HEK293 (cell line): ENCODE data around the gene CNKSR3.

Experiments
- ELK4 ChIP-seq: IDR thresholded peaks from 2 replicates; pipeline ENCODE4 v1.6.1; 2011; ENCODE audit warnings: mild to moderate bottlenecking, low read depth, low read length, borderline replicate concordance
- GLI2 ChIP-seq: fragments of 450-650 bp; formaldehyde crosslinking; IDR thresholded peaks from 2 replicates; pipeline ENCODE4; 2017; ENCODE audit warnings: missing biosample characterization, missing genetic modification characterization, low read depth, borderline replicate concordance
- KLF7 ChIP-seq: fragments of 450-650 bp; formaldehyde crosslinking; IDR thresholded peaks from 2 replicates; pipeline ENCODE4 v1.5.1; 2016; ENCODE audit warnings: missing biosample characterization, missing genetic modification characterization, borderline replicate concordance
- KLF8 ChIP-seq: fragments of 450-650 bp; formaldehyde crosslinking; IDR thresholded peaks from 2 replicates; pipeline ENCODE4 v1.5.1; 2016; ENCODE audit warnings: missing biosample characterization, missing genetic modification characterization
- MEIS1 ChIP-seq: sonication (generic); formaldehyde crosslinking; IDR thresholded peaks from 2 replicates; pipeline ENCODE4 v1.8.1; 2022; ENCODE audit warnings: missing genetic modification reagents, mild to moderate bottlenecking, borderline replicate concordance
- MYNN ChIP-seq: fragments of 450-650 bp; formaldehyde crosslinking; IDR thresholded peaks from 2 replicates; pipeline ENCODE4 v1.5.1; 2016; ENCODE audit warnings: missing biosample characterization, missing genetic modification characterization, borderline replicate concordance
- OVOL3 ChIP-seq: fragments of 450-650 bp; formaldehyde crosslinking; IDR thresholded peaks from 2 replicates; pipeline ENCODE4 v1.5.1; 2016; ENCODE audit warnings: missing biosample characterization, missing genetic modification characterization
- PRDM4 ChIP-seq: fragments of 450-650 bp; formaldehyde crosslinking; IDR thresholded peaks from 2 replicates; pipeline ENCODE4 v1.5.1; 2017; ENCODE audit warnings: missing biosample characterization, missing genetic modification characterization
- SCRT2 ChIP-seq: fragments of 450-650 bp; formaldehyde crosslinking; IDR thresholded peaks from 2 replicates; pipeline ENCODE4 v1.5.1; 2016; ENCODE audit warnings: missing biosample characterization, missing genetic modification characterization
- ZBTB26 ChIP-seq: fragments of 450-650 bp; formaldehyde crosslinking; optimal IDR thresholded peaks from 2 replicates; pipeline ENCODE3; 2016; ENCODE audit warnings: missing biosample characterization, mild to moderate bottlenecking, missing genetic modification characterization
- ZBTB48 ChIP-seq: fragments of 450-650 bp; formaldehyde crosslinking; IDR thresholded peaks from 2 replicates; pipeline ENCODE4 v1.5.1; 2016; ENCODE audit warnings: missing biosample characterization, missing genetic modification characterization
- ZBTB7A ChIP-seq: fragments of 450-650 bp; formaldehyde crosslinking; IDR thresholded peaks from 2 replicates; pipeline ENCODE4 v1.5.1; 2016; ENCODE audit warnings: low read depth, missing biosample characterization, missing genetic modification characterization
- ZFHX2 ChIP-seq: fragments of 450-650 bp; formaldehyde crosslinking; conservative IDR thresholded peaks from 2 replicates; pipeline ENCODE4 v1.5.1; 2016; ENCODE audit warnings: missing biosample characterization, missing genetic modification characterization
- ZNF114 ChIP-seq: fragments of 450-650 bp; formaldehyde crosslinking; IDR thresholded peaks from 2 replicates; pipeline ENCODE4 v1.5.0; 2017; ENCODE audit warnings: missing biosample characterization, missing genetic modification characterization
- ZNF169 ChIP-seq: fragments of 450-650 bp; formaldehyde crosslinking; IDR thresholded peaks from 2 replicates; pipeline ENCODE4 v1.5.1; 2016; ENCODE audit warnings: missing biosample characterization, missing genetic modification characterization
- ZNF19 ChIP-seq: fragments of 450-650 bp; formaldehyde crosslinking; IDR thresholded peaks from 2 replicates; pipeline ENCODE4; 2016; ENCODE audit warnings: missing biosample characterization, missing genetic modification characterization, low read depth
- ZNF221 ChIP-seq: fragments of 450-650 bp; formaldehyde crosslinking; IDR thresholded peaks from 2 replicates; pipeline ENCODE4 v1.5.1; 2017; ENCODE audit warnings: missing biosample characterization, missing genetic modification characterization, borderline replicate concordance
- ZNF223 ChIP-seq: fragments of 450-650 bp; formaldehyde crosslinking; IDR thresholded peaks from 2 replicates; pipeline ENCODE4 v1.5.1; 2016; ENCODE audit warnings: missing biosample characterization, missing genetic modification characterization
- ZNF248 ChIP-seq: fragments of 450-650 bp; formaldehyde crosslinking; IDR thresholded peaks from 2 replicates; pipeline ENCODE4 v1.5.1; 2017; ENCODE audit warnings: missing biosample characterization, missing genetic modification characterization
- ZNF292 ChIP-seq: fragments of 450-650 bp; formaldehyde crosslinking; IDR thresholded peaks from 2 replicates; pipeline ENCODE4 v1.5.1; 2016; ENCODE audit warnings: low read depth, missing biosample characterization, missing genetic modification characterization, borderline replicate concordance
- ZNF398 ChIP-seq: fragments of 450-650 bp; formaldehyde crosslinking; IDR thresholded peaks from 2 replicates; pipeline ENCODE4 v1.5.1; 2017; ENCODE audit warnings: missing biosample characterization, missing genetic modification characterization
- ZNF433 ChIP-seq: fragments of 450-650 bp; formaldehyde crosslinking; IDR thresholded peaks from 2 replicates; pipeline ENCODE4 v1.5.1; 2016; ENCODE audit warnings: missing biosample characterization, missing genetic modification characterization, low read depth
- ZNF48 ChIP-seq: fragments of 450-650 bp; formaldehyde crosslinking; IDR thresholded peaks from 2 replicates; pipeline ENCODE4 v1.5.1; 2016; ENCODE audit warnings: missing biosample characterization, missing genetic modification characterization
- ZNF510 ChIP-seq: fragments of 450-650 bp; formaldehyde crosslinking; IDR thresholded peaks from 2 replicates; pipeline ENCODE4 v1.5.1; 2018; ENCODE audit warnings: mild to moderate bottlenecking, missing genetic modification characterization, missing biosample characterization; ENCODE audit not compliant: insufficient replicate concordance
- ZNF513 ChIP-seq: fragments of 450-650 bp; IDR thresholded peaks from 2 replicates; pipeline ENCODE4 v1.5.1; 2018; ENCODE audit warnings: missing biosample characterization, missing genetic modification characterization
- ZNF544 ChIP-seq: fragments of 450-650 bp; formaldehyde crosslinking; IDR thresholded peaks from 2 replicates; pipeline ENCODE4 v1.5.0; 2017; ENCODE audit warnings: missing biosample characterization, missing genetic modification characterization
- ZNF747 ChIP-seq: fragments of 450-650 bp; formaldehyde crosslinking; IDR thresholded peaks from 2 replicates; pipeline ENCODE4 v1.5.1; 2016; ENCODE audit warnings: missing biosample characterization, missing genetic modification characterization
- ZNF76 ChIP-seq: fragments of 450-650 bp; formaldehyde crosslinking; IDR thresholded peaks from 2 replicates; pipeline ENCODE4; 2016; ENCODE audit warnings: low read depth, missing biosample characterization, missing genetic modification characterization, borderline replicate concordance
- ZNF830 ChIP-seq: fragments of 450-650 bp; IDR thresholded peaks from 2 replicates; pipeline ENCODE4 v1.5.0; 2018; ENCODE audit warnings: missing biosample characterization, missing genetic modification characterization, low read depth, mild to moderate bottlenecking, moderate library complexity
- ZSCAN18 ChIP-seq: fragments of 450-650 bp; formaldehyde crosslinking; IDR thresholded peaks from 2 replicates; pipeline ENCODE4 v1.5.1; 2016; ENCODE audit warnings: missing biosample characterization, missing genetic modification characterization

Gene CNKSR3

GRCh38 chr6:154458565-154459470 lies 51.7 kb downstream of the CNKSR3 start (continued):
- TF ChIP-seq PRDM4 = no peak
- TF ChIP-seq KLF8 (tag by site-specific recombination) = no peak
- TF ChIP-seq ZNF510 (tag by site-specific recombination) = no peak
- TF ChIP-seq ZNF114 = no peak
- no peak for TF ChIP-seq ZNF19 (tag by site-specific recombination)
- no peak for TF ChIP-seq ZBTB26 (tag by site-specific recombination)
- TF ChIP-seq ZNF830 (tag by site-specific recombination) = no peak
- TF ChIP-seq ZBTB48 (tag by site-specific recombination) = peak; percentile 42; the same call in 1 of the 2 replicates
- TF ChIP-seq MYNN (tag by site-specific recombination) = no peak
- no peak for TF ChIP-seq ZNF48
- no peak for TF ChIP-seq SCRT2 (tag by site-specific recombination)
- no peak for TF ChIP-seq ZNF513 (tag by site-specific recombination)
- peak; percentile 57 for TF ChIP-seq ZFHX2 (tag by site-specific recombination)
- TF ChIP-seq ZNF223 = no peak
- no peak for TF ChIP-seq ZNF398 (tag by site-specific recombination)
- TF ChIP-seq ZNF248 = no peak
- no peak for TF ChIP-seq GLI2 (tag by site-specific recombination)
- no peak for TF ChIP-seq ZBTB7A (tag by site-specific recombination)
- TF ChIP-seq ZNF292 (tag by site-specific recombination) = no peak
- TF ChIP-seq KLF7 (tag by site-specific recombination) = no peak
- no peak for TF ChIP-seq ZNF221
- no peak for TF ChIP-seq ZSCAN18 (tag by site-specific recombination)
- no peak for TF ChIP-seq ZNF544 (tag by site-specific recombination)
- no peak for TF ChIP-seq OVOL3 (tag by site-specific recombination)
- no peak for TF ChIP-seq MEIS1
- no peak for TF ChIP-seq ZNF169 (tag by site-specific recombination)
- TF ChIP-seq ZNF433 (tag by site-specific recombination) = no peak
- TF ChIP-seq ZNF747 (tag by site-specific recombination) = no peak
- no peak for TF ChIP-seq ZNF76 (tag by site-specific recombination)
- no peak for TF ChIP-seq ELK4
